Heart right ventricle (tissue), 16 donors: ENCODE measurements around the gene REXO1. TPM values are rescaled to one million over a fixed set of nuclear protein-coding genes. Genes with fewer than 3 reads are reported as not detected.
"Not testable (repeated sequence)": the region's sequence is repeated elsewhere in the genome, so short reads cannot be mapped to it uniquely, and the experiment has no call there.

Experiments used
- ATAC-seq, 8 donors: fragments of 200-7000 bp; cut with Tn5 transposase; one replicate each; pipeline ENCODE4 v1.9.1; 2020; ENCODE audit warnings: mild to moderate bottlenecking in 8 of 8, moderate library complexity in 8 of 8, moderate number of reproducible peaks in 1 of 8
- DNase-seq, 2 donors: peaks; one replicate each; pipeline ENCODE4 v3.0.0-alpha.2; 2020
- H3K27ac ChIP-seq, 10 donors: fragments of 200-600 bp; sonication (generic) in 2 of 10; one replicate each; pipeline versions ENCODE4 v1.5.0 to v1.8.0; 2020 to 2022; ENCODE audit warnings: mild to moderate bottlenecking in 3 of 10
- H3K27me3 ChIP-seq, 7 donors: fragments of 200-600 bp; one replicate each; pipeline ENCODE4 v1.8.0; 2021 to 2022; ENCODE audit warnings: mild to moderate bottlenecking in 2 of 7
- H3K36me3 ChIP-seq, 9 donors: fragments of 200-600 bp; sonication (generic) in 1 of 9; one replicate each; pipeline versions ENCODE4 v1.5.0 to v1.8.0; 2020 to 2022; ENCODE audit warnings: mild to moderate bottlenecking in 2 of 9
- H3K4me1 ChIP-seq, 9 donors: fragments of 200-600 bp; sonication (generic) in 1 of 9; one replicate each; pipeline versions ENCODE4 v1.5.0 to v1.8.0; 2020 to 2022; ENCODE audit warnings: mild to moderate bottlenecking in 4 of 9
- H3K4me3 ChIP-seq, 10 donors: fragments of 200-600 bp; sonication (generic) in 2 of 10; one replicate each; pipeline versions ENCODE4 v1.5.0 to v1.8.0; 2020 to 2022; ENCODE audit warnings: mild to moderate bottlenecking in 7 of 10, moderate library complexity in 2 of 10
- H3K9me3 ChIP-seq, 11 donors: fragments of 200-600 bp in 10 of 11; sonication (generic) in 2 of 11; one replicate each; pipeline versions ENCODE4 v1.5.0 to v1.8.0; 2013 to 2022; ENCODE audit warnings: mild to moderate bottlenecking in 2 of 11, control low read depth in 1 of 11, moderate library complexity in 1 of 11
- WGBS, 2 donors: extraction: QIAGEN DNeasy Blood & Tissue Kit; methylation state at CpG; one replicate each; pipeline ENCODE4 v1.1.7; 2013; ENCODE audit warnings: inconsistent platforms in 1 of 2; 5-methylcytosine and 5-hydroxymethylcytosine counted together
- intact Hi-C, 10 donors: fragments of 100-400 bp; cut with DNase I; formaldehyde crosslinking; loops; one replicate each; pipeline versions ENCODE4 v1.11.1 to v1.14.2; 2022
- polyA plus RNA-seq, 2 donors: library from polyadenylated mRNA; stranded (reverse); fragments of 200-250 nt; gene quantifications; one replicate each; pipeline ENCODE4 v1.2.3, GENCODE V29; 2013
- total RNA-seq, 10 donors: library from RNA; stranded (reverse); fragmentation: NEBNext Ultra II Directional in 3 of 10; extraction: Animal tissue kit (Norgen Biotek cat#: 25700) in 3 of 10; gene quantifications; one replicate each; pipeline versions ENCODE4 v1.2.1 to v1.2.4, GENCODE V29; 2021 to 2023
- TF ChIP-seq, protein P1 (sequence below), 9 donors: fragments of 200-600 bp; sonication (generic) in 2 of 9; IDR thresholded peaks; one replicate each; pipeline versions ENCODE4 v1.5.0 to v1.8.0; 2021 to 2022; ENCODE audit warnings: antibody characterized with exemption in 9 of 9, mild to moderate bottlenecking in 5 of 9, moderate library complexity in 1 of 9
- donor health status: Arrhythmogenic right ventricular cardiomyopathy.
- donor health status: ischemic (EF 13 %, LVEDD 7.1; RV severe dilation, severe dysfunction).
- donor health status: healthy with polysubstance abuse.
- donor health status: DM: no; HTN: yes; CAD: no.
- donor health status: DM: no; HTN: no; CAD: no.
- donor health status: ischemic (EF 25% LVEDD 6.9; RV normal size, moderate dysfunction).
- donor health status: ischemic (EF 25% LVEDD 5.7; RV mildly dilated, moderate dysfunction).
- donor health status: healthy.
- donor health status: DM: yes; HTN: yes; CAD: no.
- donor health status: Ischemic cardiomyopathy.
- donor health status: ischemic (EF 35%, LVEDD 5.7; RV mildly dilated, moderate dysfunction).
- donor health status: nonischemic (EF 11% LVEDD 7.7; RV severe dilation, severe dysfunction).
- donor health status: DM: yes; HTN: yes; CAD: no.
- donor health status: PGD.
- donor health status: ischemic (EF 29% LVEDD 5.4; RV normal size, mild dysfunction).
- donor health status: nonischemic (EF 23%, LVEDD 6.1; RV moderate dilation, normal function).

Gene REXO1
- total and polyA plus RNA-seq, 12 donors = 13.1 to 20.6 (median 16.5) TPM

DNA sequence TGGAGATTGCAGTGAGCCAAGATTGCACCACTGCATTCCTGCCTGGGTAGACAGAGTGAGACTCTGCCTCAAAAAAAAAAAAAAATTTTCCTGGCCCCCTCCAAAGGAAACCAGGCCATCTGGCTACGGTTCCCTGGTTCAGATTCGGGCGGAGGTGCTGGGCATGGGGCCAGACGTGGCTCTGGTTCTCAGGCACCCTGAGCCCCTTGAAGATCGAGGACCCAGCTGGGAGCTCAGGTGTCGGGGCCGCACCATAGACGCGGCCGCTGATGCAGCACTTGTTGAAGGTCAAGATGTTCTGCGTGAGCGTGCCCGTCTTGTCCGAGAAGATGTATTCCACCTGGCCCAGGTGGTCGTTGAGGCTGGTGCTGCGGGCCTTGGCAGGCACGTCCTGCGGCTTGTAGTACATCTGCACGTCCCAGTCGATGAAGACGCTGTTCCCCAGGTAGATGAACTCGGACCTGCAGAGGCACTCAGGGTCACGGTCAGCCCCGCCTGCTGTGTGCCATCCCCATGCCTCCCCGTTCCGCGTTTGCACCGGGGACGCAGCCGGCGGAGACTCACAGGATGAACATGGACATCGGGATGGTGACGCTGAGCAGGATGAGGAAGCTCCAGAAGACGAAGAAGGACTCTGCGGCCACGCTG lies 48.5 kb downstream of the REXO1 start:
- intact Hi-C loops = loop anchor here in 3 of 10 donors (10.0 kb wide), 2 partner anchors 125 to 255 kb away; no protein-coding TSS in a partner anchor
- 83 to 86% methylated on average over 36 of the region's 36 CpGs for WGBS, 2 donors
- DNase-seq = no peak
- Histone ChIP-seq H3K27ac (no peak overlapping the region), H3K4me1 (peaks cover 0 to 7% (median 0%) of the 10 kb centered on the region in 9 donors), H3K36me3 (peaks cover 0 to 5% (median 0%) of the 10 kb centered on the region in 9 donors), H3K27me3 (peaks cover 0 to 19% (median 15%) of the 10 kb centered on the region in 7 donors), H3K9me3 (no peaks in the 10 kb centered on the region), H3K4me3 (no peak overlapping the region)
- TF ChIP-seq, protein P1, sequence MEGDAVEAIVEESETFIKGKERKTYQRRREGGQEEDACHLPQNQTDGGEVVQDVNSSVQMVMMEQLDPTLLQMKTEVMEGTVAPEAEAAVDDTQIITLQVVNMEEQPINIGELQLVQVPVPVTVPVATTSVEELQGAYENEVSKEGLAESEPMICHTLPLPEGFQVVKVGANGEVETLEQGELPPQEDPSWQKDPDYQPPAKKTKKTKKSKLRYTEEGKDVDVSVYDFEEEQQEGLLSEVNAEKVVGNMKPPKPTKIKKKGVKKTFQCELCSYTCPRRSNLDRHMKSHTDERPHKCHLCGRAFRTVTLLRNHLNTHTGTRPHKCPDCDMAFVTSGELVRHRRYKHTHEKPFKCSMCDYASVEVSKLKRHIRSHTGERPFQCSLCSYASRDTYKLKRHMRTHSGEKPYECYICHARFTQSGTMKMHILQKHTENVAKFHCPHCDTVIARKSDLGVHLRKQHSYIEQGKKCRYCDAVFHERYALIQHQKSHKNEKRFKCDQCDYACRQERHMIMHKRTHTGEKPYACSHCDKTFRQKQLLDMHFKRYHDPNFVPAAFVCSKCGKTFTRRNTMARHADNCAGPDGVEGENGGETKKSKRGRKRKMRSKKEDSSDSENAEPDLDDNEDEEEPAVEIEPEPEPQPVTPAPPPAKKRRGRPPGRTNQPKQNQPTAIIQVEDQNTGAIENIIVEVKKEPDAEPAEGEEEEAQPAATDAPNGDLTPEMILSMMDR (IDR thresholded peaks at IDR 0.05) = no peak
- ATAC-seq = no peak

DNA sequence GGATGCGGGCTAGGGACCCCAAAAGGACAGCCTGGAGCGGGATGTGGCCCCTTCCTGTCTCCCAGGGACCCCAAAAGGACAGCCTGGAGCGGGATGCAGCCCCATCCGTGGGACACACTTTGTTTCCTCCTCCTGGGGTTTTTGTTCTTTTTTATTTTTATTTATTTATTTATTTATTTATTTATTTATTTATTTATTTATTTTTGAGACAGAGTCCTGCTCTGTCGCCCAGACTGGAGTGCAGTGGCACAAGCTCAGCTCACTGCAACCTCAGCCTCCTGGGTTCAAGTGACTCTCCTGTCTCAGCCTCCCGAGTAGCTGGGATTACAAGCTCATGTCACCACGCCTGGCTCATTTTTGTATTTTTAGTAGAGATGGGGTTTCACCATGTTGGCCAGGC lies 51.0 kb downstream of the REXO1 start:
- H3K4me1 ChIP-seq, DNase-seq, H3K36me3 ChIP-seq, H3K4me3 ChIP-seq, H3K9me3 ChIP-seq, ATAC-seq, H3K27ac ChIP-seq: not testable (repeated sequence)
- 93 to 96% methylated on average over 7 of the region's 7 CpGs for WGBS, 2 donors
- intact Hi-C loops = loop anchor here in 3 of 10 donors (10.0 kb wide), 2 partner anchors 123 to 253 kb away; no protein-coding TSS in a partner anchor
- peaks cover 0 to 19% (median 15%) of the 10 kb centered on the region in 7 donors for H3K27me3 ChIP-seq

DNA sequence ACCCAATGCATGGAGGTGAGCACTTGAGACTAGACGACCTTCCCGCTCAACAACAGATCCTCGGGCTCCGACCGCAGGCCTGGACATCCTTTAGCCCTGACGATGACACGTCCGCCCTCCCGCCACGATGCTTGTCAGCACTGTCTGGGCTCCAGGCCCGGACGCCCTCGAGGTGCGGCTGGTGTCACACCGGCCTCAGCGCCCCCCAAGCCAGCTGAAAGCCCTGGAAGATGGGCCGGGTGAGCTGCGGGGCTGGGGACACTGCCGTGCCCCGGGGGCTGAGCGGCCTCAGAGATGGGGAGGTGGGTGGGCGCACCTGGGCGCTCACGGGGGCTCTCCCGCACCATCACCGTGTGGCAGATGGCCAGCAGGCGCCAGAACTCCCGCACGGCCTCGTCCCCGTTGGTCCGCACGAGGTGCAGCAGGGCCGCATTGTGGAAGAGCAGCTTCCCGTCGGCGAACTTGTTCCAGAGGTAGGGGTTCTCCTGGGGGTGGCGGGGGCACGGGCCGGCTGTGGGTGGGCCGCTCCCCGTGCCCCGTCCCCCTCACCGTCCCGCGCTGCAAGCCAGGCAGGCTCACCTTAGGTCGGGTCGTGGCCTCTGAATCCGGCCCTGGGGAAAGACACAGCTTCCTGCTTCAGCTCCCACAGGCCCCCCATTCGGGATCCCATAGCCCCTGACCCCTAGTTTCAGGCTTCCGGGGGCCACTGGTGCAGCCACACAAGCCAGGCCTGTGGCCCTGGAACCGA lies 51.7 kb downstream of the REXO1 start:
- intact Hi-C loops = loop anchor here in 3 of 10 donors (10.0 kb wide), 2 partner anchors 122 to 252 kb away; no protein-coding TSS in a partner anchor
- H3K4me3 ChIP-seq = no peak overlapping the region
- H3K4me1 ChIP-seq = peaks cover 0 to 7% (median 0%) of the 10 kb centered on the region in 9 donors
- no peaks in the 10 kb centered on the region for H3K9me3 ChIP-seq
- no peak for DNase-seq
- H3K27me3 ChIP-seq = peaks cover 0 to 19% (median 15%) of the 10 kb centered on the region in 7 donors
- peaks cover 0 to 5% (median 0%) of the 10 kb centered on the region in 9 donors for H3K36me3 ChIP-seq
- 55 to 60% methylated on average over 52 of the region's 52 CpGs for WGBS, 2 donors
- ATAC-seq = peak in 4 of 8 donors; percentile 11 to 26 (median 14)
- TF ChIP-seq, protein P1 (IDR thresholded peaks at IDR 0.05) = no peak
- H3K27ac ChIP-seq = no peak overlapping the region

DNA sequence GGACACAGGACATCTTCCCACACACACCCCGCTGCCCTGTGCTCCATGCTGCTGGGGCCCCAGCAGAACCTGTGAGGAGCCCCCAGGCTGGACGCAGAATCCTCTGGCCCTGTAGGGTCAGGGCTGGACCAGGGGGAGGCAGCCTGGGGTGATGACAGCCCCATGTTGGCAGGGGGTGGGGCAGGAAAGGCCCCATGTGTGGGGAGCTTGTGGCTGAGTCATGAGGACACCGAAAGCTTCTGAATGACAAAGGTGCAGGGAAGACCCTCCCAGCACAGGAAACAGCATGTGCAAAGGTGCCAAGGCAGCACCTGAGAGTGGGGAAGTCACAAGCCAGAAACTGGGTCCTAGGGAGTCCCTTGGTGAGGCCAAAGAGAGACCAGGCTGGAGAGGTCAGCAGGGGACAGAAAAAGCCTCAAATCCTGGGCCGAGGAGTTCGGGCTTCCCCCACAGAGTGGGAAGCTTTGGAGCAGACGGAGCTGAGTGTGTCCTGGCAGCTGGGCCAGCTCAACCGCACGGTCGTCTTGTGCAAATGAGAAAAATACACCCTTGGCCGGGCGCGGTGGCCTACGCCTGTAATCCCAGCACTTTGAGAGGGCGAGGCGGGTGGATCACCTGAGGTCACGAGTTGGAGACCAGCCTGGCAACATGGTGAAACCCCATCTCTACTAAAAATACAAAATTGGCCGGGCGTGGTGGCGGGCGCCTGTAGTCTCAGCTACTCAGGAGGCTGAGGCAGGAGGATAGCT lies 53.7 kb downstream of the REXO1 start:
- WGBS, 2 donors = 83 to 84% methylated on average over 20 of the region's 20 CpGs
- H3K9me3 ChIP-seq = peaks cover 0 to 4% (median 0%) of the 10 kb centered on the region in 11 donors
- TF ChIP-seq, protein P1 (IDR thresholded peaks at IDR 0.05) = no peak
- peaks cover 0 to 2% (median 0%) of the 10 kb centered on the region in 9 donors for H3K36me3 ChIP-seq
- peaks cover 0 to 8% (median 0%) of the 10 kb centered on the region in 9 donors for H3K4me1 ChIP-seq
- no peak overlapping the region for H3K4me3 ChIP-seq
- no peak overlapping the region for H3K27ac ChIP-seq
- H3K27me3 ChIP-seq = peaks cover 0 to 29% (median 19%) of the 10 kb centered on the region in 7 donors
- ATAC-seq = no peak
- intact Hi-C loops = loop anchor here in 3 of 10 donors (10.0 kb wide), 2 partner anchors 120 to 250 kb away; no protein-coding TSS in a partner anchor
- DNase-seq = no peak
